Karpas-422 (cell line): ENCODE measurements around the gene BIN1. TPM values are rescaled to one million over a fixed set of nuclear protein-coding genes. Genes with fewer than 3 reads are reported as not detected.

Source experiments
- DNase-seq: peaks from one replicate; pipeline ENCODE4 v3.0.0-alpha.2; 2015
- H2AFZ ChIP-seq: fragments of 200-600 bp; sonication (generic); 2 replicates; pipeline ENCODE4 v1.6.1; 2014; ENCODE audit warnings: antibody characterized with exemption, low read length, mixed read lengths
- H3K27ac ChIP-seq: fragments of 200-600 bp; sonication (generic); 2 replicates; pipeline ENCODE4 v1.5.1; 2014; ENCODE audit warnings: mild to moderate bottlenecking, low read length, moderate library complexity
- H3K27me3 ChIP-seq: fragments of 200-600 bp; sonication (generic); 2 replicates; pipeline ENCODE4 v1.6.1; 2014; ENCODE audit warnings: low read length, mixed read lengths
- H3K36me3 ChIP-seq: fragments of 200-600 bp; sonication (generic); 2 replicates; pipeline ENCODE4 v1.6.1; 2014; ENCODE audit warnings: low read length, mixed read lengths; ENCODE audit not compliant: insufficient read depth
- H3K4me1 ChIP-seq: fragments of 200-600 bp; sonication (generic); 2 replicates; pipeline ENCODE4 v1.6.1; 2014; ENCODE audit warnings: mild to moderate bottlenecking, low read length, mixed read lengths
- H3K4me2 ChIP-seq: fragments of 200-600 bp; sonication (generic); 2 replicates; pipeline ENCODE4 v1.6.1; 2014; ENCODE audit warnings: low read length, low read depth, mild to moderate bottlenecking; ENCODE audit not compliant: poor library complexity, severe bottlenecking
- H3K4me3 ChIP-seq: fragments of 200-600 bp; sonication (generic); 2 replicates; pipeline ENCODE4 v1.5.1; 2014; ENCODE audit warnings: mild to moderate bottlenecking, antibody characterized with exemption, low read length, mixed read lengths
- H3K79me2 ChIP-seq: fragments of 200-600 bp; sonication (generic); 2 replicates; pipeline ENCODE4 v1.6.1; 2014; ENCODE audit warnings: mild to moderate bottlenecking, low read length, mixed read lengths
- H3K9ac ChIP-seq: fragments of 200-600 bp; sonication (generic); 2 replicates; pipeline ENCODE4 v1.6.0; 2014; ENCODE audit warnings: low read length
- H3K9me2 ChIP-seq: fragments of 200-600 bp; sonication (generic), shearing (Covaris generic); replicated peaks from 2 replicates; pipeline ENCODE4 v1.6.0; 2014; ENCODE audit warnings: mild to moderate bottlenecking, low read length, moderate library complexity; ENCODE audit not compliant: insufficient read depth
- H3K9me3 ChIP-seq: fragments of 300-700, 200-600 bp; sonication (generic); 2 replicates; pipeline ENCODE4 v1.6.1; 2014; ENCODE audit warnings: low read length, mixed read lengths
- H4K20me1 ChIP-seq: fragments of 200-600 bp; sonication (generic); 2 replicates; pipeline ENCODE4 v1.6.1; 2014; ENCODE audit warnings: mild to moderate bottlenecking, antibody characterized with exemption, low read length, low read depth; ENCODE audit not compliant: insufficient read depth
- total RNA-seq: library from RNA; depleted of rRNA; stranded (reverse); fragments of >200 nt; shearing (Covaris generic); gene quantifications from 2 replicates; pipeline ENCODE4 v1.2.3, GENCODE V29; 2014; ENCODE audit warnings: low replicate concordance

BIN1 gene
- total RNA-seq, 1 experiment from 2014 or later, result 8.4 TPM

DNA sequence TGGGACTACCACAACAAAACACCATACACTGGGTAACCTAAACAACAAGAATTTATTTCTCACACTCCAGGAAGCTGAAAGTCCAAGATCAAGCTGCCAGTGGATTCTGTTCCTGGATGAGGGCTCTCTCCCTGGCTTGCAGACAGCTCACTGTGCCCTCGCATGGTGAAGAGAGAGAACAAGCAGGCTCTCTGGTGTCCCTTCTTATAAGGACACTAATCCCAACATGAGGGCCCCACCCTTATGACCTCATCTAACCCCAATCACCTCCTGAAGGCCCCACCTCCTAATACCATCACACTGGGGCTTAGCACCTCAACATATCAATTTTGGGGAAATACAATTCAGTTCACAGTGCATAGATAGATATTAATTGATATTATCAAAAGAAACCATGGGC lies 83.5 kb downstream of the BIN1 start:
- no peak for DNase-seq
- Histone ChIP-seq H3K9me3 (no peaks in the 10 kb centered on the region), H3K9ac (no peak overlapping the region), H3K27me3 (no peaks in the 10 kb centered on the region), H4K20me1 (no peaks in the 10 kb centered on the region), H3K9me2 (no peaks in the 10 kb centered on the region), H3K27ac (no peak overlapping the region), H3K4me1 (no peaks in the 10 kb centered on the region), H3K36me3 (no peaks in the 10 kb centered on the region), H3K4me2 (no peak overlapping the region), H3K4me3 (no peak overlapping the region), H2AFZ (no peak overlapping the region), H3K79me2 (no peaks in the 10 kb centered on the region)

DNA sequence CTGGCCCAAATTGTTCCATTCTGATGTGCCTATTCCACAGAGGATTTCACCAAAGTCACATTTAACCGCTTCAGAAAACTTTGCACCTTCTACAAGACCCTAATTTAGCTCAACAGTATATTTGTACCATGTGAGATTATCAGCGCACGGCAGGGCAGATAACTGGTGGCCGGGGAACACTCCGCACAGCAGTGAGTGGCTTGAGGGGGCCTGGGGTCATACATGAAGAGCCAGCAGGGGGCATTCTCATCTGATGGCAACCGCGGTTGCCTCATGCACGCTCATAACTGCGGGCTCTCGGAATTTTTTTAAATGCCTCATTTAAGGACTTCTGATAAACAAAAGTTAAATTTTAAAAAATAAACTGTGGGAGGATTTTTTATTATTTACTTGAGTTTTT lies 84.1 kb downstream of the BIN1 start:
- H3K36me3 ChIP-seq, result no peaks in the 10 kb centered on the region
- DNase-seq, result no peak
- no peaks in the 10 kb centered on the region for H4K20me1 ChIP-seq
- no peaks in the 10 kb centered on the region for H3K79me2 ChIP-seq
- no peaks in the 10 kb centered on the region for H3K9me3 ChIP-seq
- H3K27me3 ChIP-seq, result no peaks in the 10 kb centered on the region
- H3K9me2 ChIP-seq, result no peaks in the 10 kb centered on the region
- H3K27ac ChIP-seq, result no peak overlapping the region
- no peak overlapping the region for H2AFZ ChIP-seq
- no peak overlapping the region for H3K4me3 ChIP-seq
- no peaks in the 10 kb centered on the region for H3K4me1 ChIP-seq
- no peak overlapping the region for H3K4me2 ChIP-seq
- no peak overlapping the region for H3K9ac ChIP-seq

DNA sequence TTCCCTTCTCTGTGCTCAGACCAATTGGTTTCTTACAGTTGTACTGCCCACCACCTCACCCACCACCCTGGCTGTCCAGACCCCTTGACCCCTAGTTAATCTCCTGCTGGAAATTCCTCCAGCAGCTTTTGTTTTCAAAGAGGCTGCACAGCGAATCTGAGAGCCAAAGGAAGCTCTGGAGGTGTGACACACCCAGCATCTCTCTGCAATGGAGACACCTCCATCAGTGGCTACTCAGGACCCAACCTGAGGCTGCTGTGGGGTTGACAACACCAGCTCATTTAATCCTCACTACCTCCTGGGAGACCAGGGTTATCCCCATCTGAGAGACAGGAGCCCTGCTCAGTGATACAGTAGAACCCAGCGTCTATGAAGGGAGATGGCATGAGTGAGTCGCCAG lies 86.4 kb downstream of the BIN1 start:
- Histone ChIP-seq H3K36me3 (no peaks in the 10 kb centered on the region), H2AFZ (no peak overlapping the region), H3K4me2 (no peak overlapping the region), H3K27ac (no peak overlapping the region), H3K27me3 (no peaks in the 10 kb centered on the region), H3K79me2 (no peaks in the 10 kb centered on the region), H3K9ac (no peak overlapping the region), H3K4me3 (no peak overlapping the region), H3K9me3 (no peaks in the 10 kb centered on the region), H4K20me1 (no peaks in the 10 kb centered on the region), H3K4me1 (no peaks in the 10 kb centered on the region), H3K9me2 (no peaks in the 10 kb centered on the region)
- DNase-seq, result no peak

DNA sequence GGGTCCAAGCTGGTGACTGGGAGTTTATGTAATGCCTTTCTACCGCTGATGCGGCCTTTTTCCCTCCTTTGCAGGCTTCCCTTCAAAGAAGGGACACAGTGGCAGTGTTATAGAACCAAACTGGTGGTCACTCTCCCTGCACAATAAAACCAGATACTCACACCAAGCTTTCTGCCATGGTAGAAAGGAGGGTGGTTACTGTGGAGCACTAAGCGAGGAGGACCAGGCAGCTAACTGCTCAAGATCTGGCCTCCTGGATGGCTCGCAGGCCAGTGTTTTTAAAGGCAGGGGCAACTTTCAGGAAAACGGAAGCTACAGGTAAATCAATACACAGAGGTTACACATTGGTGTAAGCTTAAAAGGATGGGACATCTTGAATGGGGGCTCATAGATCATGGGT lies 89.4 kb downstream of the BIN1 start:
- Histone ChIP-seq H2AFZ (no peak overlapping the region), H3K79me2 (no peaks in the 10 kb centered on the region), H3K4me1 (no peaks in the 10 kb centered on the region), H3K9me3 (no peaks in the 10 kb centered on the region), H3K9ac (no peak overlapping the region), H3K4me3 (no peak overlapping the region), H3K9me2 (no peaks in the 10 kb centered on the region), H3K27ac (no peak overlapping the region), H3K4me2 (no peak overlapping the region), H3K27me3 (no peaks in the 10 kb centered on the region), H3K36me3 (no peaks in the 10 kb centered on the region), H4K20me1 (no peaks in the 10 kb centered on the region)
- DNase-seq, result no peak

DNA sequence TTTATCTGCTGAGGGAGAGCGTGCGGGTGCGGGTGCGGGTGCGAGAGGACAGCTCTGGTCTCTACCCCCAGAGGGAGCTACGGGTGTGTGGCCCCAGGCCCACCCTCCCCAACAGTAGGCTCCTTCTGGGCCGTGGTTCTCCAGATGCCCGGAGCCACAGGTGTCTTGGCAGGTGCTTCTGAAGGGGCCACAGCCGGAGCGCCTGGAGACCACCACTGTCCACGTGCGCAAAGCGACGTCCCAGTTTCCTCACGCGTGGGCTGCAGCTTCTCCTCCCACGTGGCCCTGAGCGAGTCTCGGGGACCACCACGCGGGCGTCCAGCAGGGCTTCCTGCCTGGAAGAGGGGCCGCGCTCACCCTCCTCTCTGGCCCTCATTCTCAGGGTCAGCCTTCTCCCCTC lies 90.6 kb downstream of the BIN1 start:
- no peaks in the 10 kb centered on the region for H3K27me3 ChIP-seq
- DNase-seq, result no peak

DNA sequence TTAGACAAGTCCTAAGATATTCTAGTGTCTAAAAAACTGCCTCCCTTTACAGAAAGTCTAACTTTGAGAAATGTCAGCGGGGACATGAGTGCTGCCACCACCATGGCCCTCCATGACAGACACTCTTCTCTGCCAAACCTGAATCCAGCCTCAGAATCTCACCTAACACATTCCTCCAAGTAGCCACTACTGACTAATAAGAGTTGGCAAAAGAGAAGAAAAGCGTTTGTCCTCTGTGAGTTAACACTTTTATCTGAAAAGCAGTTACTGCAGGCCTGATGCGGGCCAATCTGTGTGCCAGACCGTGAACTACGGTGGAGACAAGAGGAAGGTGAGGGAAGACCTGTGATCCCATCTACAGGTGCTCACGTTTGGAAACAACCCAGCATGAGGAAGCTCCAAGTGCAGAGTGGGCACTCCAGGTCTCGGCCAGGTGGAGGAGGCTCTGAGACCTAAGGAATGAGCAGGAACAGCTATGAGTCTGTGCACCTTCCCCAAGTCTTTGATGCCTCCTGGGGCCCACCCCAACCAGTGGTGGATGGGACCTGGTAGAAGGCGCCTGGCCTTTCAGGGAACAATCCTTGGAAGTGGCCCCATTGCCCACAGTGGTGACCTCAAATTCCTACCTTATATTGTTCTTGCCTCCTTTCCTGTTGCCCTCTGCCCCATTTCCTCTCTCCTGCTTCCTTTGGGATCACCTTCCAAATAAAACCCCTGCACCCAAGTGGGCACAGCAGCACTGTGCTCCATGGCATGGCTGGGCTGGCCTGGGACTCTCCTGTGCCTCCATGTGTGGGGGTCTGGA lies 91.6 kb downstream of the BIN1 start:
- Histone ChIP-seq H3K27ac (no peak overlapping the region), H3K9me3 (no peaks in the 10 kb centered on the region), H3K27me3 (no peaks in the 10 kb centered on the region), H3K36me3 (no peaks in the 10 kb centered on the region), H2AFZ (no peak overlapping the region), H3K79me2 (no peaks in the 10 kb centered on the region), H3K4me3 (no peak overlapping the region), H4K20me1 (no peaks in the 10 kb centered on the region), H3K4me2 (no peak overlapping the region), H3K9me2 (no peaks in the 10 kb centered on the region), H3K4me1 (no peaks in the 10 kb centered on the region), H3K9ac (no peak overlapping the region)
- DNase-seq, result no peak

More for the DNA sequence above, 90.6 kb downstream of the BIN1 start:
- no peaks in the 10 kb centered on the region for H3K4me1 ChIP-seq
- no peak overlapping the region for H3K4me3 ChIP-seq
- H2AFZ ChIP-seq, result no peak overlapping the region
- H3K27ac ChIP-seq, result no peak overlapping the region
- no peaks in the 10 kb centered on the region for H3K79me2 ChIP-seq
- no peak overlapping the region for H3K9ac ChIP-seq
- H3K4me2 ChIP-seq, result no peak overlapping the region
- no peaks in the 10 kb centered on the region for H3K9me2 ChIP-seq
- H4K20me1 ChIP-seq, result no peaks in the 10 kb centered on the region
- no peaks in the 10 kb centered on the region for H3K36me3 ChIP-seq
- no peaks in the 10 kb centered on the region for H3K9me3 ChIP-seq

DNA sequence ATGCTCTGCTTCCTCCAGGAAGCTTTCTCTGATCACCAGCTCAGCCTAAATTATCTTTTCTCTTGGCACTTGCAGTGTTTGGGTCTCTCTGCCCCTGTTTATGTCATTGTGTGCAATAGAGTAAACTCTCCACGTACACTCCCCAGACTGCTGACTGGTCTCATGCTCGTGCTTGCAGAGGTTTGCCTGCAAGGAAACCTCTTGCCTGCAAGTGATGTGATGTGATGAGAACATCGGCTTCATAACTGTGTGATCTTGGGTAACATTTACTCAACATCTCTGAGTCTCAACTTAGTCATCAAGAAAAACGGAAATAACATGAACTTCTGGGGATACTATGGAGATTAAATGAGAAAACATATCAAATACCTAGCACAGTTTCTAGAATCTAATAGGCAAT lies 92.3 kb downstream of the BIN1 start:
- Histone ChIP-seq H3K4me3 (no peak overlapping the region), H3K9me3 (no peaks in the 10 kb centered on the region), H3K9ac (no peak overlapping the region), H2AFZ (no peak overlapping the region), H3K4me2 (no peak overlapping the region), H3K9me2 (no peaks in the 10 kb centered on the region), H3K27me3 (no peaks in the 10 kb centered on the region), H3K4me1 (no peaks in the 10 kb centered on the region), H3K79me2 (no peaks in the 10 kb centered on the region), H3K27ac (no peak overlapping the region), H4K20me1 (no peaks in the 10 kb centered on the region), H3K36me3 (no peaks in the 10 kb centered on the region)
- DNase-seq, result no peak

DNA sequence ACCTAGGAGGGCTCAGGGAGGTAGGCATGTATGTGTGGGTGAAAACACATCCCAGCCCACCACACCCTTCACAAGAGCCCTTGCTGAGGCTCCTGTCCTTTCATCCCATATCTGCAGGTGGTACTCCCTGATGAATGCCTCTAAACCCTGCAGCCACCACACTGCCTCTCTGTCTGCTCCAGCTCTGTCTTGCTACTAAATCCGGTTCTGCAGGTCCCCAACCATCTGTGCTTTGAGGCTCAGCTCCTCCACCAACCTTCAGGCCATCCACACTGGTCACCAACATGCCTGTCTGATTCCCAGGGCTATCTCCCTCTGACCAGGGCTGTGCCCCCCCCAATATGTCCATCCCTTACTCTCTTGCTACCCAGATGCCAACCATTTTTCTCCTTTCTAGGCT lies 92.7 kb downstream of the BIN1 start:
- H3K4me3 ChIP-seq, result no peak overlapping the region
- H3K36me3 ChIP-seq, result no peaks in the 10 kb centered on the region
- no peak overlapping the region for H3K4me2 ChIP-seq
- no peaks in the 10 kb centered on the region for H3K4me1 ChIP-seq
- H3K27me3 ChIP-seq, result no peaks in the 10 kb centered on the region
- H3K9me3 ChIP-seq, result no peaks in the 10 kb centered on the region
- no peaks in the 10 kb centered on the region for H3K79me2 ChIP-seq
- H3K9me2 ChIP-seq, result no peaks in the 10 kb centered on the region
- H3K9ac ChIP-seq, result no peak overlapping the region
- no peak overlapping the region for H3K27ac ChIP-seq
- no peak for DNase-seq
- no peak overlapping the region for H2AFZ ChIP-seq
- no peaks in the 10 kb centered on the region for H4K20me1 ChIP-seq
